NCI-H2029 (cell line): ENCODE data around the gene RABL6.
"Not testable (repeated sequence)": the region's sequence is repeated elsewhere in the genome, so short reads cannot be mapped to it uniquely, and the experiment has no call there.

ENCODE experiments used
- DNase-seq: peaks from one replicate; lab custom pipeline; 2025; lab: John Stamatoyannopoulos, UW

The RABL6 gene

GRCh38 chr9:136882109-136882946, 74.6 kb downstream of the RABL6 start:
- DNase-seq = no peak

GRCh38 chr9:136882947-136883283, 75.2 kb downstream of the RABL6 start:
- DNase-seq = not testable (repeated sequence)

GRCh38 chr9:136883670-136884069, 75.9 kb downstream of the RABL6 start:
- not testable (repeated sequence) for DNase-seq

- DNase-seq = peak; percentile 97
Measured at GRCh38 chr9:136885950-136886578, 78.3 kb downstream of the RABL6 start, which contains the start of gene TRAF2. TRAF2 (plus strand) TSS chr9:136886516; CDS start chr9:136898741, 12,225 bp downstream.

- peak; percentile 52 for DNase-seq
Measured at GRCh38 chr9:136886610-136887597, 79.2 kb downstream of the RABL6 start.

GRCh38 chr9:136888454-136888853, 80.7 kb downstream of the RABL6 start:
- no peak for DNase-seq

- DNase-seq = no peak
Measured at GRCh38 chr9:136889858-136890257, 82.1 kb downstream of the RABL6 start.

- DNase-seq = no peak
Measured at GRCh38 chr9:136890661-136891060, 82.9 kb downstream of the RABL6 start.
